Measurements from ENCODE around the gene GLIS1.

Gene GLIS1

GRCh38 chr1:53600001-53600400 is 139.0 kb downstream of the GLIS1 start:
- DNase-seq (ENCODE audit: low read depth in 4 of 4, low spot score in 1 of 4) = no peak

GRCh38 chr1:53599481-53599880 is 139.5 kb downstream of the GLIS1 start:
- DNase-seq (ENCODE audit: low read depth in 4 of 4, low spot score in 1 of 4) = no peak

GRCh38 chr1:53598966-53599365 is 140.0 kb downstream of the GLIS1 start:
- no peak for DNase-seq (ENCODE audit: low read depth in 4 of 4, low spot score in 1 of 4)

- DNase-seq (ENCODE audit: low read depth in 4 of 4, low spot score in 1 of 4) = no peak
Observed at GRCh38 chr1:53595906-53596305, 143.1 kb downstream of the GLIS1 start.

GRCh38 chr1:53594391-53595180 is 144.4 kb downstream of the GLIS1 start:
- DNase-seq (ENCODE audit: low read depth in 4 of 4, low spot score in 1 of 4) = no peak

- no peak for DNase-seq (ENCODE audit: low read depth in 4 of 4, low spot score in 1 of 4)
Observed at GRCh38 chr1:53593758-53594380, 145.1 kb downstream of the GLIS1 start.

- DNase-seq (ENCODE audit: low read depth in 4 of 4, low spot score in 1 of 4) = no peak
Observed at GRCh38 chr1:53592985-53593757, 145.8 kb downstream of the GLIS1 start.

GRCh38 chr1:53592521-53592982 is 146.4 kb downstream of the GLIS1 start:
- no peak for DNase-seq (ENCODE audit: low read depth in 4 of 4, low spot score in 1 of 4)

GRCh38 chr1:53591924-53592323 is 147.0 kb downstream of the GLIS1 start:
- no peak for DNase-seq (ENCODE audit: low read depth in 4 of 4, low spot score in 1 of 4)

GRCh38 chr1:53590531-53591515 is 148.1 kb downstream of the GLIS1 start:
- DNase-seq (ENCODE audit: low read depth in 4 of 4, low spot score in 1 of 4) = no peak

- DNase-seq (ENCODE audit: low read depth in 4 of 4, low spot score in 1 of 4) = no peak
Observed at GRCh38 chr1:53590104-53590503, 148.9 kb downstream of the GLIS1 start.

- no peak for DNase-seq (ENCODE audit: low read depth in 4 of 4, low spot score in 1 of 4)
Observed at GRCh38 chr1:53589043-53589887, 149.7 kb downstream of the GLIS1 start.

- no peak for DNase-seq (ENCODE audit: low read depth in 4 of 4, low spot score in 1 of 4)
Observed at GRCh38 chr1:53588053-53588779, 150.7 kb downstream of the GLIS1 start.

- DNase-seq (ENCODE audit: low read depth in 4 of 4, low spot score in 1 of 4) = no peak
Observed at GRCh38 chr1:53587252-53587988, 151.5 kb downstream of the GLIS1 start.

- DNase-seq (ENCODE audit: low read depth in 4 of 4, low spot score in 1 of 4) = no peak
Observed at GRCh38 chr1:53586765-53587164, 152.2 kb downstream of the GLIS1 start.

GRCh38 chr1:53585565-53585964 is 153.4 kb downstream of the GLIS1 start:
- no peak for DNase-seq (ENCODE audit: low read depth in 4 of 4, low spot score in 1 of 4)

- no peak for DNase-seq (ENCODE audit: low read depth in 4 of 4, low spot score in 1 of 4)
Observed at GRCh38 chr1:53585129-53585528, 153.8 kb downstream of the GLIS1 start.

GRCh38 chr1:53584777-53585107 is 154.2 kb downstream of the GLIS1 start:
- no peak for DNase-seq (ENCODE audit: low read depth in 4 of 4, low spot score in 1 of 4)
